Stimulated activated CD4-positive, alpha-beta T cell treated with anti-CD3 and anti-CD28 coated beads, Interleukin-15, amount 100 ng/mL, for 1 hour (primary cell): Measurements from ENCODE around the gene COQ2.
A peak's percentile ranks its signal among the peaks of the same experiment; 100 is the strongest.

Experiments
- DNase-seq, 2 donors: peaks; one replicate each; pipeline ENCODE4 v3.0.0-alpha.2; 2020; ENCODE audit warnings: low read depth in 1 of 2, low spot score in 1 of 2

The COQ2 gene

GRCh38 chr4:83219344-83220331 is 65.0 kb downstream of the COQ2 start:
- peak in 1 of 2 donors; percentile 48 for DNase-seq

DNA sequence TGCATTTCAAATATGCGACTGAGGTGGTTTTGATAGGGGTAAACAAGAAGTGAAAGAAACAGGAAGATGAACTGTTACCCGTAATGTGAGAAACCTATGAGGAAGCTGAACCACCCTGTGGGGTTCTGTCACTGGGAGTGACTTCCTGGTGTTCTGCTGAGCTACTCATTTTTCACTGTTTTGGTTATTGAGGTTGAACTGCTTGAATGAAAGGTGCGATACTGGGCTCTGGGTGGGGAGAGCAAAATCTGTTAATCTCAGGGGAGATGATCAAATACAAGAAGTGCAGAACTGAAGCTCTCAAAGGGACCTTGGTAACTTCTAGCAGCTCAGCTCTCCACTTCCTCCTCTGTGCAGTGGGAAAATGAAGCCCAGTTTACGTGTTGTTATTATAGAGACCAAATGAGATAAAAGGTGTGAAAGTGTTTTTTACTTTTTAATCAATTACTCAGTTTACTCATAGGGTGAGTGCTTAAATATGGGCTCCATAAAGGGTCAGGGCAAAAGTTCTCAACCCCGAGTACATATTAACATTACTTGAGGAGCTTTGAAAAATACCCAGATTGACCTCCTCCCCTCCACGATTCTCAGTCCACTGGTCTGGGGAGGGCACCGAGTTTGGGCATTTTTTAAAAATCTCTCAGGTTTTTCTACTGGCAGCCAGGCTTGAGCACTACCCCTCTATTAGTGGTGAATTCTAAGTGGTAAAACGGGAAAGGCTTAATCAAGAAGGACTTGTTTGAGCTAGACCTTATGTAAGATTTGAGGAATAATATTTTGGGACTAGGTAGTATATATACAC is 66.7 kb downstream of the COQ2 start:
- DNase-seq, result peak in 1 of 2 donors; percentile 30

GRCh38 chr4:83216959-83217683 is 67.5 kb downstream of the COQ2 start:
- no peak for DNase-seq

DNA sequence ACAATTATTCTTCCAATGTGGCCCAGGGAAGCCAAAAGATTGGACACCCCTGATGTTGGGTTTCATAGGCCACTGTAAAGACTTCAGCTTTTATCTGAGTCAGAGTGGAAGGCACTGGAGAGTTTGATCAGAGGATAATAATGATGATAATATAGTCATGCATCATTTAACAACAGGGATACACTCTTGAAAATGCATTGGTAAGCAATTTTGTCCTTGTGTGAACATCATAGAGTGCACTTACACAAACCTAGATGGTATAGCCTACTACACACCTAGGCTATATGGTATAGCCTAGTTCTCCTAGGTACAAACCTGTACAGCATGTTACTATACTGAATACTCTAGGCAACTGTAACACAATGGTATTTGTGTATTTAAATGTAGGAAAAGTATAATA is 70.5 kb downstream of the COQ2 start:
- DNase-seq, result no peak
